HG03460 (cell line): ENCODE measurements around the gene ALPG.
"Not testable (repeated sequence)": the region's sequence is repeated elsewhere in the genome, so short reads cannot be mapped to it uniquely, and the experiment has no call there.

Source experiments
- ATAC-seq: cut with Tn5 transposase; IDR thresholded peaks from one replicate; pipeline ENCODE4 v1.9.1; 2021; ENCODE audit not compliant: unreplicated experiment

ALPG gene

GRCh38 chr2:232376713-232377112 lies 29.9 kb upstream of the ALPG start:
- no peak for ATAC-seq

DNA sequence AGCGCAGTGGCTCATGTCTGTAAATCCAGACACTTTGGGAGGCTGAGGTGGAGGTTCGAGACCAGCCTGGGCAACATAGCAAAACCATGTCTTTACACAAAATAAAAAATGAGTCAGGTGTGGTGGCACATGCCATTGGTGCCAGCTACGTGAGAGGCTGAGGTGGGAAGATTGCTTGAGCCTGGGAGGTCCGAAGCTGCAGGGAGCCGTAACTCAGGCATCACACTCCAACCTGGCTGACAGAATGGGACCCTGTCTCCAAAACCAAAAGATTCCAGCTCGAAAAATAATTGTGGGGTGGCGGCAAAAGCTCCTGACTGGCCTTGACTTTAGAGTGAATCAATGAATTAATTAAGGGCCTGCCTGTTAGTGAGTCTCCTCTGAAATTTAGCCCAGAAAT lies 29.3 kb upstream of the ALPG start:
- no peak for ATAC-seq

DNA sequence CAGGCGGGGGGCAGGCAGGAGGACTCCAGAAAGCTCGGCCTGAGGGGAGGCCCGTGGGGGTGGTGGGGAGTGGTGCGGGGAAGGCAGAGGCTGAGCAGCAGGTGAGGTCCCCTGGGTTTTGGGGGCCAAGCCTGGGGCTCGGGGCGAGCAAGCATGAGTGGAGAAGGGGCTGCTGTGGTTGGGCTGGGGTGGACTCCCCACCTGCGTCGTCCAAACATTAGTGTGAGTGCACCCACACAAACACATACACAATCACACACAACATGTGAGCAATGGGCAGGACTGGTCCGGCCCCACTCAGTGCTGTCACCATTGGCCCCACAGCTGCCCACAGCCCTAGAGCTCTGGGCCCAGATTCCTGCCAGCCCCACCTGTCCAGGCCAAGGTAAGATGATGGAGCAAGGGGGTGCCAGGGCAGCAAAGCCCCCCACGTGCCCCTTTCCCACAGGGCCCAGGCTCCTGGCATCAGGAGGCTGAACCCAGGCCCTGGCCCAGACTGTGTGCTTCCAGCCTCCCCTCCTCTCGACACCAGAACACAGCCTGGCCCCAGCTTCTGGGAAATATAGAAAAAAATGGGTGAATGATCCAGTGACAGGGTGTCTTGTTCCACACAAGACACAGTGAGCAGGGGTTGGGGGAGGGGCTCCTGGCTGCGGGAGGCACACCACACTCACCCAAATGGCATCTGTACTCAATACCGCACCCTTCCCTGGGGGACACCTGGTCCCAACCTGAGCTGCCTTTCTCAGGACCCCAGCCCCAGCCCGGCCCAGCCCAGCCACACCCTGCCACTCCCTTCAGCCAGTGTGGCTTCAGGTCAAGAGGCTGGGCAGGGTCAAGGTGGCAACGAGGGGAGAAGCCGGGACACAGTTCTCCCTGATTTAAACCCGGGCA lies 28.6 kb upstream of the ALPG start:
- ATAC-seq = no peak

DNA sequence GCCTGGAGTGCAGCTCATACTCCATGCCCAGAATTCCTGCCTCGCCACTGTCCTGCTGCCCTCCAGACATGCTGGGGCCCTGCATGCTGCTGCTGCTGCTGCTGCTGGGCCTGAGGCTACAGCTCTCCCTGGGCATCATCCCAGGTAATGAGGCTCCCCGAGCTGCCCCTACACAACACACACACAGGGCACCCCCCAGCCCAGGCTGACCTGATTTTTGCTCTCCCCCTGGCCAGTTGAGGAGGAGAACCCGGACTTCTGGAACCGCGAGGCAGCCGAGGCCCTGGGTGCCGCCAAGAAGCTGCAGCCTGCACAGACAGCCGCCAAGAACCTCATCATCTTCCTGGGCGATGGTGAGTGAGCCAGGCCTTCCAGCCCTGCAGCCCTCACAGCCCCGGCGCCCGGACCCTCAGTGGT lies 27.9 kb upstream of the ALPG start, which contains the start of gene ALPP:
Gene ALPP, plus strand, starts transcription at position 17 of the 417 bp plus-strand sequence. Its CDS starts 52 bp downstream, at position 69.
- not testable (repeated sequence) for ATAC-seq

DNA sequence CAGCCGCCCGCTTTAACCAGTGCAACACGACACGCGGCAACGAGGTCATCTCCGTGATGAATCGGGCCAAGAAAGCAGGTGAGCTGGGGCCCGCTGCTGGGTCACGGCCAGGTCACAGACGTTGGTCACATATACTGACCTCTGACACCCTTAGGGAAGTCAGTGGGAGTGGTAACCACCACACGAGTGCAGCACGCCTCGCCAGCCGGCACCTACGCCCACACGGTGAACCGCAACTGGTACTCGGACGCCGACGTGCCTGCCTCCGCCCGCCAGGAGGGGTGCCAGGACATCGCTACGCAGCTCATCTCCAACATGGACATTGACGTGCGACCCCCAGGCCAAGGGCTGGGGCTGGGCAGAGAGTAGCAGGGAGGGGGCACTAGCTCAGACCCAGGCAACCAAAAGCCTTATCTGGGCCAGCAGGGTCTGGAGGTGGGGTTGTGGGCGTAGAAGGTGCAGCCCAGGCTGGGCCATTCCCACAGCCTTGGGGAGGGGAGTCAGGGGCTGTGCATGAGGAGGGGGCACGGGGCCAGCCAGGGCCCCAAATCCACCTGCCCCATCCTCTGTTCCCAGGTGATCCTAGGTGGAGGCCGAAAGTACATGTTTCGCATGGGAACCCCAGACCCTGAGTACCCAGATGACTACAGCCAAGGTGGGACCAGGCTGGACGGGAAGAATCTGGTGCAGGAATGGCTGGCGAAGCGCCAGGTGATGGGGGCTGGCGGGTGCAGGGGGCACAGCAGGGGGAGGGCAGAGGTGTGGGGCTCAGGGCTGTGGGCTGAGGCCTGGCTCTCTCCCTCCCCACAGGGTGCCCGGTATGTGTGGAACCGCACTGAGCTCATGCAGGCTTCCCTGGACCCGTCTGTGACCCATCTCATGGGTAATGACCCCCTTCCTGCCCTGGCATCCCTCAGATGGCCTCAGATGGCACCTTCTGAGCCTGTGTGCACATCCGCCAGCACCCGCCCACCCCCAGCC lies 26.7 kb upstream of the ALPG start:
- ATAC-seq = not testable (repeated sequence)

GRCh38 chr2:232381204-232382031 lies 25.2 kb upstream of the ALPG start:
- ATAC-seq = not testable (repeated sequence)

GRCh38 chr2:232382331-232383225 lies 24.1 kb upstream of the ALPG start:
- no peak for ATAC-seq

GRCh38 chr2:232384466-232384865 lies 22.2 kb upstream of the ALPG start:
- no peak for ATAC-seq

DNA sequence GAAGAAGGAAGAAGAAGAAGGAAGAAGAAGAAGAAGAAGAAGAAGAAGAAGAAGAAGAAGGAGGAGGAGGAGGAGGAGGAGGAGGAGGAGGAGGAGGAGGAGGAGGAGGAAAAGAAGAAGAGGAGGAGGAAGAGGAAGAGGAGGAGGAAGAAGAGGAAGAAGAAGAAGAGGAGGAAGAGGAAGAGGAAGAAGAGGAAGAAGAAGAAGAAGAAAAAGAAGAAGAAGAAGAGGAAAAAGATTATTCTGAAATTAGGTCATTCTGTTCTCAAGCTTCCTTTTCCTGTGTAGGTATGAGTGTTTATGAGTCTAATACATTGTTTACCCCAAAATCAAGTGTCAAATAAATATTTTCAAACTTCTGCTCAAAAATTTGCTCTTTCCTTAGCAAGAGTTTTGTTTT lies 21.6 kb upstream of the ALPG start:
- ATAC-seq = not testable (repeated sequence)

GRCh38 chr2:232385660-232386489 lies 20.8 kb upstream of the ALPG start:
- ATAC-seq = no peak

- ATAC-seq = no peak
Observed at GRCh38 chr2:232386490-232386739, 20.2 kb upstream of the ALPG start.

GRCh38 chr2:232386740-232387450 lies 19.7 kb upstream of the ALPG start:
- ATAC-seq = no peak

GRCh38 chr2:232387451-232388171 lies 19.0 kb upstream of the ALPG start:
- ATAC-seq = no peak

DNA sequence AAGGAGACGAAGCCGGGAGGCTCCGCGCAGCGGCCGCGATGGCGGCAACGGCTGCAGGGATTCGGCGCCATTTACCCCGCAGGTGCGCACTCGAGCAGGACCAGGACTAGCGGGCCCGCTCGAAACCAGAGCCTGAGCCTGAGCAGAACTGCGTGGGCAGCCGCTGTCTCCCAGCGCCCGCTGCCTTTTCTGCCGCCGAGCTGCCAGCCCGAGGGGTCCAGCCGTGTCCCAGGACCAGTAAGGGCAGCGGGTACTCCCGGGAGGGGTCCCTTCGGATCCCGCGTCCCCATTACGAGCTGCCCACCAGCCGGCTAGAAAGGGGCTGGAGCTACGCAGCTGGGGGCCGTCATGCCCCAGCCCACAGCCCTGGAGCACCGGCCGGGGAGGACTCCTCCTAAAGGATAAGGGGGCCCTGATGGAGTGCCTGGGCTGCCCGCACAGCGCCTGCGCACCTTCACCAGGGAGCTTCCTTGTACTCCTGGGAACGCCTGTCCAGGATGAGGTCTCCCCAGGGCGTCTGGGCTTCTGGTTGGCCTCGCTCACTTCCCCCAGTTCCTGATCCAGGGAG lies 18.2 kb upstream of the ALPG start:
- no peak for ATAC-seq

DNA sequence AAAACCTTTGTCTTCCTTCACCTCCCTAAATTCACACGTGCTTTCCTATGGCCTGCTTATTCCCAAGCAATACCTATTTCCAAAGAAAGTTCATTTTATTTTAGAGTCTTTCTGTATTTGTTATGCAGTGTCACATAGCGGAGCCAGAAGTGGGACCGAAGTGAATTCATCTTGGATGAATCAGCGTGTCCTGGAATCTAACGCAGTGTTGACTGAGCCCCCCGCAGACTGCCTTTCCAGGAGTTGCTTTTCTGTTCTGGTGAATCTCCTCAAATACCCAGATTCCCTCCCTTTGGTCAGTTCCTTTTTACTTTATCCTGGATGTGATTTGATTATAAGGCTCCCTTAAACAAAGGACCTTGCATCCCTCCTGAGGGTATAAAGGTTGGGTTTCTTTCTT lies 17.3 kb upstream of the ALPG start:
- no peak for ATAC-seq

DNA sequence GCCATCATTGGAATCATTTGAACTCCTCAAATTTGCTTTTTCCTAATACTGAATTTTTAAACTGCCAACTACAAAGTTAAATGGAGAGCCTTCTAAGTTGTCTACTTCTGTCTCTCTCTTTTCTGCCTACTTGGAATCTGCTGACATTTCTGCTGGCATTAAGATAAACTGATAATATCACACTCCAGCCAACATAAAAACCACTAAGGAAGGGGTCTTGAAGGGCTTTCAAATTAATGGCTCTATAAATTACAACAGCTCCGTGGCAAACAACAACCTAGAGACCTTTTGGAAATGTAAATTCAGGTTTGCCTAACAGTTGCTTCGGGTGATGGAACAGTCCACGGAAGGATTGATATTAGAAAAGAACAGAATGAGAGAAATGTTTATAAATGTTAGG lies 16.0 kb upstream of the ALPG start:
- no peak for ATAC-seq

GRCh38 chr2:232393556-232393955 lies 13.1 kb upstream of the ALPG start:
- ATAC-seq = no peak
